CD4-positive, CD25-positive, alpha-beta regulatory T cell (primary cell): Measurements from ENCODE around the gene NRF1. TPM values are rescaled to one million over a fixed set of nuclear protein-coding genes. Genes with fewer than 3 reads are reported as not detected.

Experiments
- ATAC-seq, 2 donors: fragments of 150-1000 bp; cut with Tn5 transposase; one replicate each; pipeline ENCODE4 v1.10.0; 2021; ENCODE audit warnings: low read depth in 2 of 2, moderate number of reproducible peaks in 2 of 2, moderate library complexity in 1 of 2
- DNase-seq, 3 donors: peaks; one replicate each; pipeline versions ENCODE4 v3.0.0 to v3.0.0-alpha.2; 2012 to 2022; ENCODE audit warnings: mixed read lengths in 1 of 3
- H3K27ac ChIP-seq: one replicate; pipeline ENCODE4 v1.7.0; 2013; ENCODE audit warnings: mild to moderate bottlenecking, low read length; ENCODE audit not compliant: insufficient read depth, poor library complexity, severe bottlenecking
- H3K27me3 ChIP-seq: one replicate; pipeline ENCODE4 v1.7.0; 2013; ENCODE audit warnings: low read length; ENCODE audit not compliant: control insufficient read depth, insufficient read depth
- H3K36me3 ChIP-seq: one replicate; pipeline ENCODE4 v1.7.0; 2013; ENCODE audit warnings: mild to moderate bottlenecking, low read length, moderate library complexity; ENCODE audit not compliant: control insufficient read depth, insufficient read depth
- H3K4me1 ChIP-seq: 2 replicates; pipeline ENCODE4 v1.7.0; 2013; ENCODE audit warnings: mild to moderate bottlenecking, low read length; ENCODE audit not compliant: insufficient read depth, control insufficient read depth, poor library complexity, severe bottlenecking
- H3K4me3 ChIP-seq: one replicate; pipeline ENCODE4 v1.7.0; 2013; ENCODE audit warnings: low read depth, mild to moderate bottlenecking, low read length, moderate library complexity
- H3K9me3 ChIP-seq, 2 experiments: 1 replicate in 1 of 2; 2 replicates in 1 of 2; pipeline ENCODE4 v1.7.0; 2013; ENCODE audit warnings: low read length in 2 of 2, mild to moderate bottlenecking in 1 of 2, moderate library complexity in 1 of 2; ENCODE audit not compliant: control insufficient read depth in 2 of 2
- H3K27ac Mint-ChIP-seq, 3 donors: one replicate each; pipeline ENCODE4 v1.8.0; 2020 to 2022; ENCODE audit warnings: mild to moderate bottlenecking in 3 of 3, mixed read lengths in 3 of 3, moderate library complexity in 2 of 3
- H3K27me3 Mint-ChIP-seq: one replicate; pipeline ENCODE4 v1.8.0; 2022; ENCODE audit warnings: mild to moderate bottlenecking, mixed read lengths
- H3K36me3 Mint-ChIP-seq: one replicate; pipeline ENCODE4 v1.8.0; 2020; ENCODE audit warnings: mixed read lengths
- H3K4me1 Mint-ChIP-seq, 4 donors: one replicate each; pipeline ENCODE4 v1.8.0; 2020 to 2022; ENCODE audit warnings: mixed read lengths in 4 of 4, mild to moderate bottlenecking in 1 of 4
- H3K4me3 Mint-ChIP-seq, 4 donors: one replicate each; pipeline ENCODE4 v1.8.0; 2020 to 2022; ENCODE audit warnings: mild to moderate bottlenecking in 4 of 4, mixed read lengths in 4 of 4, moderate library complexity in 3 of 4
- H3K9me3 Mint-ChIP-seq, 7 donors: one replicate each; pipeline ENCODE4 v1.8.0; 2020 to 2022; ENCODE audit warnings: mixed read lengths in 7 of 7, mild to moderate bottlenecking in 3 of 7, moderate library complexity in 2 of 7
- polyA plus RNA-seq, 4 donors: library from polyadenylated mRNA; unstranded; fragments of 300-500 nt; fragmentation: Illumina TruSeq; gene quantifications; one replicate each; pipeline ENCODE4 v1.2.3, GENCODE V29; 2021
- total RNA-seq: library from RNA; stranded (reverse); gene quantifications from one replicate; pipeline ENCODE4 v1.2.3, GENCODE V29; 2022

The NRF1 gene
- total and polyA plus RNA-seq, 5 donors from 2014 or later = 19.6 to 42.5 (median 26.3) TPM

DNA sequence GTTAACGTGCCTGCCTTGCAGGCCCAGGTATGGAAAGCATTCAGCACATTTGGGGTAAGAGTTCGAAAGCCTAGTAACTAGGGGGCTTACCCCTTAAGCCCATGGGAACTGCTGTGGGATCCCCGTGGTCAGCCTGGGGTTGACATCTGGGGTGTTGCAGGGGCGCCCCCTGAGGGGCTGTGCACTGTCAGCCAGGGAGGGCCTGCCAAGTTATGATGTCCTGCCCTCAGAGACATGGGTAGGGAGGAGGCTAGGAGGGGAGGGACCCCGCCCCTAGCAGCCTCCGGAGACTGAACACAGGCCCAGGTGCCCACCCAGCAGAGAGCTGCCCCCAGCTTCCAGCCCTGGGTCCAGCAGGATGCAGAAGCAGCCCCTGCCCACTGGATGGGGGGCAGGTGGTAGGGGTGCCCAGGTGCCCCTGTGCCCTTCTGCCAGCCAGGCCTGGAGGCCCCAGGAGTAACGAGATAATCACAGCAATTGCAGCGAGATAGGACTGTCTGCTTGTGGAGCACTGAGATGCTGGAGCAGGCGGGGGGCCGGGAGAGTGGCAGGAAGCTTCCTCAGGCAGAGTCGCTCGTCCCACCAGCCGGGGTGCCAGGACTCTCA lies 187.9 kb downstream of the NRF1 start:
- H3K4me1 ChIP-seq = no peaks in the 10 kb centered on the region
- H3K9me3 Mint-ChIP-seq = peaks cover 0 to 2% (median 0%) of the 10 kb centered on the region in 7 donors
- H3K36me3 Mint-ChIP-seq = no peaks in the 10 kb centered on the region
- no peaks in the 10 kb centered on the region for H3K36me3 ChIP-seq
- no peak for DNase-seq
- no peak overlapping the region for H3K4me3 Mint-ChIP-seq
- no peak overlapping the region for H3K4me3 ChIP-seq
- no peaks in the 10 kb centered on the region for H3K9me3 ChIP-seq
- no peaks in the 10 kb centered on the region for H3K4me1 Mint-ChIP-seq
- H3K27me3 Mint-ChIP-seq = peaks cover 8% of the 10 kb centered on the region
- ATAC-seq = no peak
- H3K27me3 ChIP-seq = no peaks in the 10 kb centered on the region
- H3K27ac ChIP-seq = no peak overlapping the region
- no peak overlapping the region for H3K27ac Mint-ChIP-seq

DNA sequence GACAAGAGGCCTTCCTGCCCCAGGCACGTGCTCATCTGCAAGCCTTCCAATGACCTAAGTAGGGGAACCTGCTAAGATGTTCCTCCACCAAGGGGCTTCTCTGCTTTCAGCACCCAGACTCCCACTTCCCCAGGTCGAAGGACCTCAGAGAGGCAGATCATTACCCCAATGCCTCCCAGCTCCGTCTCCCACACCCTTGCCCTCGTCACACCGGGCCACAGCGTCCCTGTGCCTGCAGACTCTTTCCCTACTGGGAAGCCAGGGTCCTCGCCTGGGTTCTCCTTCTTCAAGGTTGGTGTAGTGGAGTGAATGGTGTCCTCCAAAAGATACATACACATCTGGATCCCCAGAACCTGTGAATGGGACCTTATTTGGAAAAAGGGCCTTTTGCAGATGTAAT lies 189.4 kb downstream of the NRF1 start:
- peaks cover 8% of the 10 kb centered on the region for H3K27me3 Mint-ChIP-seq
- H3K9me3 Mint-ChIP-seq = peaks cover 0 to 2% (median 0%) of the 10 kb centered on the region in 7 donors
- Histone ChIP-seq H3K36me3 (no peaks in the 10 kb centered on the region), H3K4me1 (no peaks in the 10 kb centered on the region), H3K4me3 (no peak overlapping the region), H3K9me3 (no peaks in the 10 kb centered on the region), H3K27ac (no peak overlapping the region), H3K27me3 (no peaks in the 10 kb centered on the region)
- no peaks in the 10 kb centered on the region for H3K4me1 Mint-ChIP-seq
- no peak for ATAC-seq
- DNase-seq = no peak
- no peak overlapping the region for H3K27ac Mint-ChIP-seq
- no peaks in the 10 kb centered on the region for H3K36me3 Mint-ChIP-seq
- no peak overlapping the region for H3K4me3 Mint-ChIP-seq

DNA sequence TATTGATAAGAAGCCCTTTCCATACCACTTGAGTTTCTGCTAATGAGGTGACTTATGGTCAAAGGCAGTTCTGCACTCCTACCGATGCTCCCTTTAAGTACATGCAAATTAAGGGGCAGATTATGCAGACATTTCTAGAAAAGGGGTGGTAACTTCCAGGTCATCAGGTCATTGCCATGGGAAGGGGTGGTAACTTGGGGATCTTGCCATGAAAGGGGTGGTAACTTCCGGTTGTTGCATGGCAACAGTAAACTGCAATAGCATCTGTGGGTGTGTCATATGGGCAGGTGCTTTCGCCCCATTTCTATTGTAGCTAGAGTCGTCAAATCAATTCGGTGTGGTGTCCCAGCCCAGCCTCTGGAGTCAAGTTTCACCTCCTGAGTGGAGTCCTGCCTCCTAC lies 190.4 kb downstream of the NRF1 start:
- H3K4me1 Mint-ChIP-seq = no peaks in the 10 kb centered on the region
- Histone ChIP-seq H3K27me3 (no peaks in the 10 kb centered on the region), H3K27ac (no peak overlapping the region), H3K9me3 (no peaks in the 10 kb centered on the region), H3K4me1 (no peaks in the 10 kb centered on the region), H3K4me3 (no peak overlapping the region), H3K36me3 (no peaks in the 10 kb centered on the region)
- H3K4me3 Mint-ChIP-seq = no peak overlapping the region
- H3K27me3 Mint-ChIP-seq = peaks cover 8% of the 10 kb centered on the region
- no peak for DNase-seq
- H3K9me3 Mint-ChIP-seq = no peaks in the 10 kb centered on the region
- no peak overlapping the region for H3K27ac Mint-ChIP-seq
- no peak for ATAC-seq
- H3K36me3 Mint-ChIP-seq = no peaks in the 10 kb centered on the region

DNA sequence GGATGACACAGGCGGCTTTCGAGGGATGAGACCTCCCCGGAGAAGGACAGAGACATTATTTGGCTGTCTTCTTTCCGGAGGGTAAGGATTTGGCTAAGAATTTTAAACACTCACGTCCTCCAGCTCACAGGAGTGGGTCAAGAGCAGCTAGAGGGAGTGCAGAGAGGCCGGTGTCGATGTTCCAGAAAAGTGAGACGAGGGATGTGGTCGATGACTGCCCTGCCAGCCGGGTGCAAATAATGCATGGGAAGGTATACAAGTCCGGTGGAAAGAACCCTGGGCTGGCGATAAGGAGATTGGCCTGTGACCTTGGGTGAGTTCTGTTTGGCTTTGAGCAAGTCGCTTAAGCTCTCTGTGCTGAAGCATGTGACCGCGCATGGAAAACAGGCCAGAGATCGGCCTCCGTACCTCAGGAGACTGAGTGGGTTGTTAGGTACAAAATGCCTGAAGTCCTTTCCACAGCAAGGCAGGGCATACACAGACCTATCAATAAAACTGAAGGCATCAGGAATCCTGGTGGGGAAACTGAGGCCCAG lies 192.1 kb downstream of the NRF1 start:
- H3K27me3 ChIP-seq = no peaks in the 10 kb centered on the region
- Mint-ChIP-seq H3K27ac (no peak overlapping the region), H3K9me3 (no peaks in the 10 kb centered on the region), H3K4me3 (no peak overlapping the region), H3K27me3 (peaks cover 8% of the 10 kb centered on the region), H3K36me3 (no peaks in the 10 kb centered on the region), H3K4me1 (no peaks in the 10 kb centered on the region)
- no peaks in the 10 kb centered on the region for H3K9me3 ChIP-seq
- H3K27ac ChIP-seq = no peak overlapping the region
- DNase-seq (no peak), ATAC-seq (no peak)
- H3K36me3 ChIP-seq = no peaks in the 10 kb centered on the region
- H3K4me1 ChIP-seq = no peaks in the 10 kb centered on the region
- no peak overlapping the region for H3K4me3 ChIP-seq

DNA sequence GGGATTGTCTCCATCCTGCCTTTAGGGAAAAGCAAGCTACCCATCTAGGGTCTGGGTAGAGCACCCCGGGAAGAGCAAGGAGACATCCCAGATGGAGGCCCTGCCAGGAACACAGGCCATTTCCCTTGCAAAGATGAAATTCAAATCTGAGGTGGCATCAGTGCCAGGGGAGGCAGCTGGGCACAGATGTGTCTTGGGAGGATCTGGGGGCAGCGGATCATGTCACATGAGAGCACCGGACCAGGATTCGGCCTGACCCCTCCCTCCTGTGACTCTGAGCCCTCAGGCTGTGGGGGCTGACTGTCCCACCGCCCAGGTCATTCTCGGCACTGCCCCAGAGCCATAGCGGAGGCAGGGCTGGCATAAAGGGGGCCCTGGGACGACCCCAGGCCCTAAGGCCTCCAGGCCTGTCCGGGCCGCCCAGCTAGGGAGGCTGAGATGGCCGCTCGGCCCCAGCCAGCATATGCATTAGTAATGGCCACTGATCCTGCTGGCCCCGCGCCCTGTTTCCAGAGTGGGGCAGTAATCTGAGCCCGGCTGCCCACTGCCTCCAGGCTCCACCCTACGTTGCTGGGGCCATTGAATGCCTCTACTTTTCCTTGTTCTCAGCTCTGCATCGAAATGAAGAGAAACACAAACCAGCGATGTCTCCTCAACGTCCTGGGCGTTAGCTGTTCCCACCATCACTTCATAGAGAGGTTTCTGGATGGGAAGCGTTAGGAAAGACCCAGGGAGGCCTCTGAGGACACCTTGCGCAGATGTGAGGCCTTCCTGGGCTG lies 192.8 kb downstream of the NRF1 start:
- no peak overlapping the region for H3K27ac Mint-ChIP-seq
- no peaks in the 10 kb centered on the region for H3K4me1 Mint-ChIP-seq
- no peaks in the 10 kb centered on the region for H3K27me3 ChIP-seq
- H3K4me3 ChIP-seq = no peak overlapping the region
- DNase-seq = no peak
- no peaks in the 10 kb centered on the region for H3K4me1 ChIP-seq
- no peaks in the 10 kb centered on the region for H3K36me3 ChIP-seq
- no peaks in the 10 kb centered on the region for H3K9me3 ChIP-seq
- H3K36me3 Mint-ChIP-seq = no peaks in the 10 kb centered on the region
- H3K27ac ChIP-seq = no peak overlapping the region
- H3K27me3 Mint-ChIP-seq = peaks cover 11% of the 10 kb centered on the region
- H3K4me3 Mint-ChIP-seq = no peak overlapping the region
- no peaks in the 10 kb centered on the region for H3K9me3 Mint-ChIP-seq
- ATAC-seq = no peak

DNA sequence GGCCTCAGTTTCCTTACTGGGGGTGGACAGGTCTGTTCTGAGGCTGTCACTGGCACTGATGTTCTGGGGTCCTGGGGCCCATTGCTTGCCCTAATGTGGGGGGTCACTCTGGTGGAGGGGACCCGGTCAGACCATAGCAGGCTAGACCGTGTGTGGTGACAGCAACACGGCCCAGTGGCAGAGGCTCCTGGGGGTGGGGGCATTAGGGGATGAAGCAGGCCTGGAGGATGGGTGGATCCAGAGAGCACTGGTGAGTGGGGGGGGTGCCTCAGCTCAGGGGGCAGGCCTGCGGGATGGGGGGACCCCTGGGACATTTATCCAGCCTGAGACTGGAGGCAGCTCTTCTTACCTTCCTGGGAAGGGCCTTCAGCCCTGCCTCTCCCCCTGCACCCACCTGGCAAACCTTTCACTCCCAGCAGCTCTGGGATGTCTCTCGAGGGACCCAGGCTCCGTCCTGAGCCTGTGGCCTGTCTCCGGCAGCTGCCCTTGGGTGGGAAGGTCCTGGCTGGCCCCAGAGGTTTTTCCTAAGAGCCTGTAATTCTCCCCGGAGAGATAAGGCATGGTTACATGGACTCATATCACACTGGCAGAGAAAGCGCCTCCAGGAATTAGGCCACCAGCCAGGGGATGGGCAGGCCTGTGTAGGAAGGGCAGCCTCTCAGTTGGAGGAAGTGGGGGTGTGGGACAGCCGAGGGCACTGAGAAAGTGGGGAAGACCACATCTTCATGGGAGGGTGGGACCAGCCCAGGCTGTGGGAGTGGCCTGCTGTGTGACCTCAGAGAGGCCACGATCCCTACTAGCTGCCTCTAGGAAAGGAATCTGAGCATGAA lies 193.6 kb downstream of the NRF1 start:
- Mint-ChIP-seq H3K27ac (no peak overlapping the region), H3K27me3 (peaks cover 14% of the 10 kb centered on the region), H3K9me3 (no peaks in the 10 kb centered on the region), H3K4me1 (no peaks in the 10 kb centered on the region), H3K4me3 (no peak overlapping the region), H3K36me3 (no peaks in the 10 kb centered on the region)
- no peak for DNase-seq
- H3K4me1 ChIP-seq = no peaks in the 10 kb centered on the region
- H3K4me3 ChIP-seq = no peak overlapping the region
- no peaks in the 10 kb centered on the region for H3K36me3 ChIP-seq
- H3K27ac ChIP-seq = no peak overlapping the region
- H3K9me3 ChIP-seq = no peaks in the 10 kb centered on the region
- H3K27me3 ChIP-seq = no peaks in the 10 kb centered on the region
- ATAC-seq = no peak
